Measurements from ENCODE around the gene EFNA3. TPM values are rescaled to one million over a fixed set of nuclear protein-coding genes. Genes with fewer than 3 reads are reported as not detected.

Gene EFNA3
- total and polyA plus RNA-seq, 8 donors = 0.52 to 1.2 (median 0.72) TPM

DNA sequence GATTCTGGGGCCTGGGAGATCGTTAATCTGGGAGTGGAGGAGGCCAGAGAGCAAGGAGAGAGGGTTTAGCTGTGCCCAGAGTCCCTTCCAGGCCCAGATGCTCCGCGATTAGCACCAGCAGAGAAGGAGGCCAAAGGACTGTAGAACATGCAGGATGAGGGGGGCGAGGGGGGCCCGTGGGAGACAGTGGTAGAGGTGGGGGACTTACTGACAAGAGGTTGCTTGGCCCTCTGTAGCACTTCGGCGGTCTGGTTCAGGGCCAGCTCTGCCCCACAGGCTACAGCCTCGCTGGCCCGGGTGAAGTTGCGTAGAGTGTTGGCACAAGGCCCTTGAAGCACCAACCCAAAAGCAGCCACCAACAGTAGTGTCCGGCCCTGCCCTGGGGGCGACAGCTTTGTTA, 45.8 kb upstream of the EFNA3 start:
- Histone ChIP-seq H3K36me3 (no peaks in the 10 kb centered on the region), H3K9me3 (no peaks in the 10 kb centered on the region), H3K4me3 (no peak overlapping the region), H3K27me3 (no peaks in the 10 kb centered on the region), H3K4me1 (no peaks in the 10 kb centered on the region), H3K27ac (no peak overlapping the region)
- intact Hi-C loops (cut with DNase I) = no loop called here
- no peak for TF ChIP-seq CTCF (IDR thresholded peaks at IDR 0.05)
- WGBS, 2 donors = 81 to 90% methylated on average over 10 to 12 of the region's 12 CpGs
- DNase-seq (no peak), FAIRE-seq (no peak), ATAC-seq (no peak)

DNA sequence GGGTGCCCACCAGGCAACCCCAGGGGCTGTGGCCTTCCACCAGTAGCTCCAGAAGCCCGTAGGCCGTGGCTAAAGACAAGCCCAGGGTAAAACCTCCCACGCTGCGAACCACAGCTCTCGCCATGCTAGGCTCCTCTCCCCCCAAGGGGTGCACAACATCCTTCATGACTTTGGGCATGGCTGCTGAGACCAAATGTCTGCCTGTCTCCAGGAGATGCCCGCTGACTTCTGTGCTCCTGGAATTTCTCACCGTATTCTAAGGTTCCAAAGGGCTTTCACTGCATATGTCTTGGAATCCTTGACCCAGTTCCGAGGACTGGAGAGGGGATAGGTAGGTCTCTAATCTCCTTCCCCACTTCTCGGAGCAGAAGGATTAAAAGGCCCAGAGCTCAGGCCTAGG, 45.1 kb upstream of the EFNA3 start, which contains the start of the genes DCST1 and DCST2:
Gene DCST1, plus strand, starts transcription at position 301 of the 400 bp plus-strand sequence. CDS start 213 bp downstream, outside the sequence.
Gene DCST2, minus strand, starts transcription at position 258 of the 400 bp plus-strand sequence. Its CDS starts 80 bp downstream, at position 178.
- 86 to 94% methylated on average over 9 of the region's 9 CpGs for WGBS, 2 donors
- intact Hi-C loops (cut with DNase I) = no loop called here

GRCh38 chr1:155034318-155035208, 44.1 kb upstream of the EFNA3 start:
- no peaks in the 10 kb centered on the region for H3K36me3 ChIP-seq
- no peak for TF ChIP-seq CTCF (IDR thresholded peaks at IDR 0.05)
- no peaks in the 10 kb centered on the region for H3K4me1 ChIP-seq
- H3K27me3 ChIP-seq = no peaks in the 10 kb centered on the region
- DNase-seq = no peak
- H3K27ac ChIP-seq = no peak overlapping the region
- no peak for ATAC-seq
- intact Hi-C loops (cut with DNase I) = no loop called here
- no peak overlapping the region for H3K4me3 ChIP-seq
- FAIRE-seq = no peak
- H3K9me3 ChIP-seq = no peaks in the 10 kb centered on the region
- 75 to 83% methylated on average over 20 of the region's 20 CpGs for WGBS, 2 donors

More for the DNA sequence above, 45.1 kb upstream of the EFNA3 start, which contains the start of the genes DCST1 and DCST2:
- no peak for TF ChIP-seq CTCF (IDR thresholded peaks at IDR 0.05)
- no peak for ATAC-seq
- Histone ChIP-seq H3K4me3 (no peak within 1 kb of the TSS), H3K36me3 (no peaks in the 10 kb centered on the region), H3K4me1 (no peaks in the 10 kb centered on the region), H3K27me3 (no peaks in the 10 kb centered on the region), H3K27ac (no peak within 1 kb of the TSS), H3K9me3 (no peaks in the 10 kb centered on the region)
- no peak for FAIRE-seq
- DNase-seq = no peak

DNA sequence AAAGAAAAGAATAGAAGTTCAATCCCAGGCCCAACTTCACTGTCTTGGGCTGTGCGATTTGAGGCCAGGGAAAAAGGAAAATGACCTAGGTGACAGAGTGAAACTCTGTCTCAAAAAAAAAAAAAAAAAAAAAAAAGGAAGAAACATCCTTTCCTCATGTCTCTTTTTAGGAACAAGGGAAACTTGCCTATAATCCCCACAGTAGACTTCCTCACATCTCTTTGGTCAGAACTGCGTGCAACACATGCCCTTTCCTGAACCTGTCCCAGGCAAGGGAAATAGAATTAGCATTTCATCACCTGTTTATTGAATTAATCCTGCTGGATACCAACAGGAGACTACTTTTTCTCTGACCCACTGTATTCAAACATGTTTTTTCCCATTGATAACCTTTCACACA, 42.7 kb upstream of the EFNA3 start:
- intact Hi-C loops (cut with DNase I) = no loop called here
- WGBS, 2 donors = 88 to 91% methylated on average over 2 of the region's 2 CpGs
- H3K9me3 ChIP-seq = no peaks in the 10 kb centered on the region
- no peaks in the 10 kb centered on the region for H3K36me3 ChIP-seq
- DNase-seq (no peak), FAIRE-seq (no peak), ATAC-seq (no peak)
- no peaks in the 10 kb centered on the region for H3K27me3 ChIP-seq
- H3K4me1 ChIP-seq = no peaks in the 10 kb centered on the region
- TF ChIP-seq CTCF (IDR thresholded peaks at IDR 0.05) = no peak
- H3K27ac ChIP-seq = no peak overlapping the region
- no peak overlapping the region for H3K4me3 ChIP-seq

GRCh38 chr1:155037043-155037442, 41.6 kb upstream of the EFNA3 start:
- no peaks in the 10 kb centered on the region for H3K27me3 ChIP-seq
- DNase-seq = no peak
- H3K4me1 ChIP-seq = no peaks in the 10 kb centered on the region
- no peak for TF ChIP-seq CTCF (IDR thresholded peaks at IDR 0.05)
- no peak overlapping the region for H3K27ac ChIP-seq
- no peak for ATAC-seq
- no peaks in the 10 kb centered on the region for H3K9me3 ChIP-seq
- WGBS, 2 donors = 81 to 92% methylated on average over 3 of the region's 3 CpGs
- FAIRE-seq = no peak
- no peaks in the 10 kb centered on the region for H3K36me3 ChIP-seq
- intact Hi-C loops (cut with DNase I) = no loop called here
- no peak overlapping the region for H3K4me3 ChIP-seq
